ENCODE results near the gene EFEMP1. TPM values are rescaled to one million over a fixed set of nuclear protein-coding genes. Genes with fewer than 3 reads are reported as not detected.

Gene EFEMP1
- total and polyA plus RNA-seq, 10 of the 15 experiments (the other 5 are each of a cell fraction or from before 2014, with no cell fraction given) = 0.27 to 1.2 (median 0.35) TPM; not detected in 6

DNA sequence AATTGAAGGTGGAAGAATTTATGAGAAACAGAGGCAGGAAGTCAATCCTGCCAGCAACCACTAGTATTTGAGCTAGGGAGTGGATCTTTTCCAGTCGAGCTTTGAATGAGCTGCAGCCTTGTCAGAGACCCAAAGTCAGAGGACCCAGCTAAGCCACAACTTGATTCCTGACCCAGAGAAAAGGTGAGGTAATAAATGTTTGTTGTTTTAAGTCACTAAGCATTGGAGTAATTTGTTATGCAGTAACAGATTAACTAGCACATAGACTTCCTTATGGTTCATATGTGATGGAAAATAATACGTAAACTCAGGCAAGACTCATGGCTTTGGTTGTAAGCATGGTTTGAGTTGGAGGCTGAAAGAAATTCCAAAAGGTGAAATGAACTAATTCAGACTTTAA lies 21.6 kb downstream of the EFEMP1 start (continued):
- TF ChIP-seq TCF3 (IDR thresholded peaks at IDR 0.05; ENCODE audit: borderline replicate concordance, insufficient read depth, low read depth, low read length) = no peak
- TF ChIP-seq, protein P1, sequence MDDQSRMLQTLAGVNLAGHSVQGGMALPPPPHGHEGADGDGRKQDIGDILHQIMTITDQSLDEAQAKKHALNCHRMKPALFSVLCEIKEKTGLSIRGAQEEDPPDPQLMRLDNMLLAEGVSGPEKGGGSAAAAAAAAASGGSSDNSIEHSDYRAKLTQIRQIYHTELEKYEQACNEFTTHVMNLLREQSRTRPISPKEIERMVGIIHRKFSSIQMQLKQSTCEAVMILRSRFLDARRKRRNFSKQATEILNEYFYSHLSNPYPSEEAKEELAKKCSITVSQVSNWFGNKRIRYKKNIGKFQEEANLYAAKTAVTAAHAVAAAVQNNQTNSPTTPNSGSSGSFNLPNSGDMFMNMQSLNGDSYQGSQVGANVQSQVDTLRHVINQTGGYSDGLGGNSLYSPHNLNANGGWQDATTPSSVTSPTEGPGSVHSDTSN (IDR thresholded peaks at IDR 0.05; ENCODE audit: insufficient replicate concordance, low read depth, low read length) = no peak

DNA sequence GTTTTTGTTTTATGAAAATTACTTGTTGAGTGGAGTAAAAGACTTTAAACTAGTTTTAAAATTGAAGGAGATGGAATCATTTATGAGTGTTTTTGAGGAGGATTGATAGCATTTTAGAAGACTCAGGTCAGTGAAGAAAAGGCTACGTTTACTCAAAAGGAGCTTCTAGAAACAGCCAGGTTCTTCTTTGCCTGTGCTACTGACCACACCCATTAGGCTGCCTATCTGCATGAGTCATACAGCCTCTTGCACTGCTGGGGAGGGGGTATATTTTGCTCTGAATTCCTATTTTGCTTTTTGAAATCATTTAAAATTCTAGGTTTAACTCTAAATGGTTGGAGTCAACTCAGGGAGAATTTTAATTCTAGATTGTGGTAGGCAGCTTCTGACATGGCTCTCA lies 22.3 kb downstream of the EFEMP1 start:
- Histone ChIP-seq H3K4me3 (no peak overlapping the region), H3K36me3 (ENCODE audit: control insufficient read depth in 2 of 2, insufficient read depth in 2 of 2, low read length in 1 of 2) (no peaks in the 10 kb centered on the region), H3K4me1 (ENCODE audit: control insufficient read depth, insufficient read depth, low read length) (no peaks in the 10 kb centered on the region), H3K27ac (ENCODE audit: control insufficient read depth, insufficient read depth) (no peak overlapping the region), H3K4me2 (ENCODE audit: control insufficient read depth, insufficient read depth) (no peak overlapping the region), H4K20me1 (ENCODE audit: control insufficient read depth, insufficient read depth) (no peaks in the 10 kb centered on the region), H3K9me3 (replicated peaks; ENCODE audit: control insufficient read depth, insufficient read depth, low read length) (no peaks in the 10 kb centered on the region), H3K79me2 (ENCODE audit: control insufficient read depth, insufficient read depth, low read length) (no peaks in the 10 kb centered on the region), H3K9ac (ENCODE audit: control insufficient read depth, insufficient read depth, low read length) (no peak overlapping the region), H3K27me3 (replicated peaks in 1 of 2; ENCODE audit: control insufficient read depth in 2 of 2, insufficient read depth in 2 of 2, low read length in 1 of 2) (no peaks in the 10 kb centered on the region), H2AFZ (ENCODE audit: control insufficient read depth, low read depth, low read length) (no peak overlapping the region)
- 0% methylated on average over 1 of the region's 1 CpG for WGBS (ENCODE audit: insufficient coverage, insufficient replicate concordance, low lambda C conversion rate, missing lambda C conversion rate)
- TF ChIP-seq ETV6 (conservative IDR thresholded peaks at IDR 0.05 in 1 of 2, IDR thresholded peaks at IDR 0.05 in 1 of 2; ENCODE audit: borderline replicate concordance in 1 of 2, low read depth in 1 of 2) = no peak
- TF ChIP-seq ZSCAN29 (IDR thresholded peaks at IDR 0.05) = no peak
- TF ChIP-seq, protein P2, sequence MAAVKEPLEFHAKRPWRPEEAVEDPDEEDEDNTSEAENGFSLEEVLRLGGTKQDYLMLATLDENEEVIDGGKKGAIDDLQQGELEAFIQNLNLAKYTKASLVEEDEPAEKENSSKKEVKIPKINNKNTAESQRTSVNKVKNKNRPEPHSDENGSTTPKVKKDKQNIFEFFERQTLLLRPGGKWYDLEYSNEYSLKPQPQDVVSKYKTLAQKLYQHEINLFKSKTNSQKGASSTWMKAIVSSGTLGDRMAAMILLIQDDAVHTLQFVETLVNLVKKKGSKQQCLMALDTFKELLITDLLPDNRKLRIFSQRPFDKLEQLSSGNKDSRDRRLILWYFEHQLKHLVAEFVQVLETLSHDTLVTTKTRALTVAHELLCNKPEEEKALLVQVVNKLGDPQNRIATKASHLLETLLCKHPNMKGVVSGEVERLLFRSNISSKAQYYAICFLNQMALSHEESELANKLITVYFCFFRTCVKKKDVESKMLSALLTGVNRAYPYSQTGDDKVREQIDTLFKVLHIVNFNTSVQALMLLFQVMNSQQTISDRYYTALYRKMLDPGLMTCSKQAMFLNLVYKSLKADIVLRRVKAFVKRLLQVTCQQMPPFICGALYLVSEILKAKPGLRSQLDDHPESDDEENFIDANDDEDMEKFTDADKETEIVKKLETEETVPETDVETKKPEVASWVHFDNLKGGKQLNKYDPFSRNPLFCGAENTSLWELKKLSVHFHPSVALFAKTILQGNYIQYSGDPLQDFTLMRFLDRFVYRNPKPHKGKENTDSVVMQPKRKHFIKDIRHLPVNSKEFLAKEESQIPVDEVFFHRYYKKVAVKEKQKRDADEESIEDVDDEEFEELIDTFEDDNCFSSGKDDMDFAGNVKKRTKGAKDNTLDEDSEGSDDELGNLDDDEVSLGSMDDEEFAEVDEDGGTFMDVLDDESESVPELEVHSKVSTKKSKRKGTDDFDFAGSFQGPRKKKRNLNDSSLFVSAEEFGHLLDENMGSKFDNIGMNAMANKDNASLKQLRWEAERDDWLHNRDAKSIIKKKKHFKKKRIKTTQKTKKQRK (IDR thresholded peaks at IDR 0.05; ENCODE audit: low read depth, low read length) = no peak
- TF ChIP-seq ZNF622 (IDR thresholded peaks at IDR 0.05) = no peak
- TF ChIP-seq IRF4 (IDR thresholded peaks at IDR 0.05; ENCODE audit: low read depth, low read length) = no peak
- no peak for TF ChIP-seq NR2C1 (IDR thresholded peaks at IDR 0.05)
- TF ChIP-seq RELA (IDR thresholded peaks at IDR 0.05; ENCODE audit: borderline replicate concordance, partially characterized antibody) = no peak
- TF ChIP-seq, protein P3, sequence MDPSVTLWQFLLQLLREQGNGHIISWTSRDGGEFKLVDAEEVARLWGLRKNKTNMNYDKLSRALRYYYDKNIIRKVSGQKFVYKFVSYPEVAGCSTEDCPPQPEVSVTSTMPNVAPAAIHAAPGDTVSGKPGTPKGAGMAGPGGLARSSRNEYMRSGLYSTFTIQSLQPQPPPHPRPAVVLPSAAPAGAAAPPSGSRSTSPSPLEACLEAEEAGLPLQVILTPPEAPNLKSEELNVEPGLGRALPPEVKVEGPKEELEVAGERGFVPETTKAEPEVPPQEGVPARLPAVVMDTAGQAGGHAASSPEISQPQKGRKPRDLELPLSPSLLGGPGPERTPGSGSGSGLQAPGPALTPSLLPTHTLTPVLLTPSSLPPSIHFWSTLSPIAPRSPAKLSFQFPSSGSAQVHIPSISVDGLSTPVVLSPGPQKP (IDR thresholded peaks at IDR 0.05; ENCODE audit: low read depth, low read length) = no peak
- no TSS peak for BruUV-seq (replicated peaks)
- RAD21 ChIA-PET (ENCODE audit: unreplicated experiment) = no interaction called here
- ATAC-seq (no peak), FAIRE-seq (no peak), DNase-seq (ENCODE audit: low read depth, low spot score) (no peak)
- SMC1A ChIA-PET (ENCODE audit: uncharacterized antibody, unreplicated experiment) = no interaction called here
- intact Hi-C loops (cut with micrococcal nuclease; ENCODE audit: unreplicated experiment) (no loop called here), in situ Hi-C loops (cut with MboI) (no loop called here)
- CTCF ChIA-PET = interaction anchor here (0.8 kb wide), 1 partner anchor 29 kb away, joined by 3 read pairs; no protein-coding TSS in a partner anchor
- POLR2A ChIA-PET = no interaction called here
